ENCODE results near the gene SLIT2.

SLIT2 gene

DNA sequence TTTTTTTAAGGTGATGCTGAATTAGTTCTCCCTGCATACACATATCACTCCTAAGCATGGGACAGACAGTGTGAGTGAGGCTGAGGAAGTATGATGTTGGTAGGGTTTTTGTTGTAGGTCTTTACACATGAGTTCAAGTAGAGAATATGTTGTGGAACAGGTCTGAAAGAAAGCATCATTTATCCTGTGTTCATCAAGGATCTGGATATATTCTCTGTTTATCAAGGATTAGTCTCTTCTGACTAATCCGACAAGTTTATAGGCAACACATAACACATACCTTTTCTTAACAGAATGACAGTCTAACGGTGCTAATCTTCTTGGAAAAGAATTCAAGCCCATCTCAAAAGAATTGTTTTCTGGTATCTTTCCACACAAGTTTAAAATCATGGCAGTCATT is 10.5 kb downstream of the SLIT2 start:
- in situ Hi-C loops (cut with HindIII; ENCODE audit: low sequenced_read_pairs), result no loop called here

DNA sequence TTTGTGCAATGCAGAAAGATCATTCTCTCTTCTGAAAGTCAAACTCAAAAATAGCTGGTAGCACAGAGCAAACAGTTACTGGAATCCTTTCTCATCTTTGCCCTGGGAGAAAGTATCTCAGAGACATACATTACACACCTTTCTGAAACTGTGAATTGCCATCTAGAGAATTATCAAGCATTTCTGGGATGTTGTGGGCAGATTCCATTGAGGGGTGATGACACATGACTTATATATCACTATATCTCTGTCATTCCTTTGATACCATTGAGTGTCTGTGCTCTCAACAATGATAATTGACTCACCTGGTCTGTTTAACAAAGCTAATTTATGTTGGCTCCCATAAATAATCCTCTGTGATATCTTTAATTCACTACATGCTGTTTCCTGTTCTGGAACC is 13.0 kb downstream of the SLIT2 start:
- in situ Hi-C loops (cut with HindIII; ENCODE audit: low sequenced_read_pairs), result no loop called here

- in situ Hi-C loops (cut with HindIII; ENCODE audit: low sequenced_read_pairs), result no loop called here
Measured at GRCh38 chr4:20265726-20266125, 14.0 kb downstream of the SLIT2 start.

DNA sequence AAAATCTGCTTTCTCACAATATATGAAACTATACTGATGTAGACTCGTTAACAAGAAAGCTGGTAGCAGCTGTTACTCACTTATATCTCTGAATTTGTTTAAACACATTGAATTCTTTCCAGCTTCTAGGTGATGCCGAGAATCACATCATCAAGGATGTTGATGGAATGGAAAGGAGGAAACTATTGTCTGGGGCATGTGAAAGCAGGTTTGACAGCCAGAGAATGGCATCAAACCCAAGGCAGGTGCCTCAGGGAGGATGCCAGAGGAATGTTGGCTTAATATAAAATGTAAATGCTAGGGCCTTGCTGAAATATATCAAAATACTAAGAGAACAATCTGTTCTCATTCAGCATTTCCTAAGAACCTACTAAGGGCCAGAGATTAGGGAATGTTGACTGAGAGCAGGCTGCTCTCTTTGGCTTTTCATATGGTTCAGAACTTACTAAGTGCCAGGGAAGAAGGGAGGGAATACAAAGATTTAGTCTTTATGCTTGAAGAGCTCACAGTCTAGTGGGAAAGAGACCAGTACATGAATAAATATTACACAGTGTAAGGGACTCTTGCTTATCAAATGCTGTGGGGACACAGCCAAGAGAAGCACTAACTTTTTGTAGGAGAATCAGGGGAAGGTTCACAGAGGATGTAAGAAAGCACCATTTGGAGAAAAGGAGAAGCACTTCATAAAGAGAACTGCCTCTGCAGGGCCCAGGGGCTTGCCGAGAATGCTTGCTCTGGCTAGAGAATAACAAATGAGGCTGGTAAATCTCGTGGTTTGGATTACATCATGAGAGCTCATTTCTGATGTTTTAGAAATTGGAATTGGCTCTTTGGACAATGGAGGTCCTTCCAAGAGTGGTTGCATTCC is 14.7 kb downstream of the SLIT2 start:
- in situ Hi-C loops (cut with HindIII; ENCODE audit: low sequenced_read_pairs), result no loop called here

DNA sequence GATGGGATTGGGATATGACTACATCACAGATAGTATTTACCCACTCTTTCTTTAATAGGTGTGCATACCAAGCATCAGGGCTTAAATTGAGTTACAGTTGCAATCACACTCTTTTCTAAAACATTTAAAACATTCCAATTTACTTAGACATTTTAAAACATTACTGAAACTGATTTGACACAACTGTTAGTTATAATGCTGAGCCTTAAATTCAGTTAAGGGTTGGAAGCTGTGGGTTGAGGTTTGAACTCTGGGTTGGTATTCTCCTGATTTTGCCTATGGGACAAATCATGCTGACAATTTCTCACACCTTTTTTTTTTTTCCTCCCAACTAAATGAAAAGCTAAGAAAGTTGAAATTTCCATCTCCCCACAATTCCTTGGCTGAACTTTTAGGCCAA is 16.3 kb downstream of the SLIT2 start:
- in situ Hi-C loops (cut with HindIII; ENCODE audit: low sequenced_read_pairs), result no loop called here

GRCh38 chr4:20269320-20269719 is 17.6 kb downstream of the SLIT2 start:
- in situ Hi-C loops (cut with HindIII; ENCODE audit: low sequenced_read_pairs), result no loop called here

GRCh38 chr4:20271950-20272349 is 20.2 kb downstream of the SLIT2 start:
- in situ Hi-C loops (cut with HindIII; ENCODE audit: low sequenced_read_pairs), result no loop called here

GRCh38 chr4:20272411-20272872 is 20.7 kb downstream of the SLIT2 start:
- in situ Hi-C loops (cut with HindIII; ENCODE audit: low sequenced_read_pairs), result no loop called here

DNA sequence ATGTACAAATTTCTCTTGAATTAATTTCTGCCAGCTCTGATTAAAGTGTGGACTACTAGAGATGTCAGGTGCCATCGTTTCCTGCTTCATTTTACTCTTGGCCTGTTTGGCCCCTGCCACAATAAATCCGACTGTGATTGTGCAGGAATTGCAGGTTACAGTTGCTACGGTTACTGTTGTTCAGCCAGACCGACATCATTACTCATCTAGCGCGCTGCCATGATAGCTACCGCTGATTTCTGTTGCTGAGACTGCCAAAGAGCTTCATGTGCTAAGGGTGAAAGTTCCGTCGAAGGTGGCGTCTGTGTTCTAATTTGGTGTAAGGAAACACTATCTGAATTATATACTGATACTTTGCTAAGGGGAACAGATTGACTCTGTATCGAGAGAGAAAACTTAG is 22.1 kb downstream of the SLIT2 start:
- in situ Hi-C loops (cut with HindIII; ENCODE audit: low sequenced_read_pairs), result no loop called here

DNA sequence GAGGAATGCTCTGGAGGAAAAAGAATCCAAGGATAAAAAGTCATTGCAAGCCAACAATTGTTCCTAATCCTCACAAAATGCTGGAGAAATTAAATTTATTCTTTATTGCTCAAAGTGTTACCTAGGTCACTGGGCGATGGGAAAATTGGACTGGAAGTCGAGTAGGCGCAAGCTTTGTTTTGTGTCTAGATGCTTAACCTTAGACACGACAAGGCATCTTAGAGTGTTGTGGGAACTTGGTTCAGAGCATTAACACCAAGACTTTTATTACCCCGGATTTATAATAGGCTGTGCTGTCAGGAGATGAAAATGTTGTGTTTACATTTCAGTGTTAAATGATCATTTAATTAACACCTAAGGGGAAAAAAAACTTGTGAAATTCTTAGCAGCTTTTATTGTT is 25.1 kb downstream of the SLIT2 start:
- in situ Hi-C loops (cut with HindIII; ENCODE audit: low sequenced_read_pairs), result no loop called here

GRCh38 chr4:20278195-20278594 is 26.5 kb downstream of the SLIT2 start:
- in situ Hi-C loops (cut with HindIII; ENCODE audit: low sequenced_read_pairs), result no loop called here

- in situ Hi-C loops (cut with HindIII; ENCODE audit: low sequenced_read_pairs), result no loop called here
Measured at GRCh38 chr4:20279381-20279780, 27.7 kb downstream of the SLIT2 start.

DNA sequence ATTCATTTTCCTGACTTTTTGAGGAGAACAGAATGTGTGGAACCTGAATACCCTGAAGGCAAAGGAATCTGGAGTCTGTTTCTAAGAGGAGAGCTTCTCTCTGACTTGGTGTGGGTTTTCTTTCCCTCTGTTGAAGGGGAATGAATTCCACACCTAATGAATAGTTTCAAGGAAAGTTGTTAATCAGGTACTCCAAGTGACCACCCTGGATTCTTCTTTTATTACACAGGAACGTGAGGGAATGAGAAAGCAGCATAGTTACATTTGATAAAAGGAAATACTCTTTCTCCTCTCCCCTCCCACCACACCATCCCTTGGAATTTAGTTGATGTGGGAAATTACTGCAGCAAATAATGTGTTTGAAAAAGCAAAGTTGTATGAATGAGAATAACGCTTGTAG is 29.7 kb downstream of the SLIT2 start:
- in situ Hi-C loops (cut with HindIII; ENCODE audit: low sequenced_read_pairs), result no loop called here

DNA sequence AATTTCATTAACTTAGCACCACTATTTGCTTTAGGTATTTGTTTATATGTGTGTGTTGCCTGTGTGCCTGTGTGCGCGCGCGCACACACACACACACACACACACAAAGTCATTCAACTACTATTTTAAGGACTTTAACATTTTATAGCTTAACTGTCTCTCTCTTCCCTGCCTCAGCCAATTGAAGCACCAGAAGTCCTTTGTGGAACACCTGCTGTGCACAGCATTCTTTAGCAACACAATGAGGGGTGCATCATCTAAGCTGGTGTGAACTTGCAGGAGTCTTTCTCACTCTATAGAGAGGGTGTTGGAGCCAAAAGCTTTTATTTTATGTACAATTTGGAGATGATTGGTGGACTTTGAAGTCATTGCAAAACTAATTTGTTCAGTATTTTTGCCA is 31.3 kb downstream of the SLIT2 start:
- in situ Hi-C loops (cut with HindIII; ENCODE audit: low sequenced_read_pairs), result no loop called here

DNA sequence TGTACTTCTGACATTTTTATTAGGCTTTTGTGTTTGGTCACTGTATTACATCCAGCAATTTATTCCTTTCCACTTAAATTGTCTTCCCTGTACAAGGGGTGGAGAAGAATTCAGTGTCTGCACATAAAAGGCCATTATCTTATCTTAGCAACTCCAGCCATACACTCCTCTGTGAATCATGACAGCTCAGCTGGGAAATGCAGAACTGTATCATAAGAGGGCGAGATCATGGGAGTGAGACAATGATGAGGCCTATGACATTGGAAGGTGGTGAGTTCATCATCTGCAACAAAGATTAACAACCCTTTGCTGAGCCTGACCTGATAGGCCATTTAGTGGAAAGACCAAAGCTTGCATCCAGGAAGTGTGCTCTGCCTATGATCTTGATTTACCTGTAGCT is 33.3 kb downstream of the SLIT2 start:
- in situ Hi-C loops (cut with HindIII; ENCODE audit: low sequenced_read_pairs), result no loop called here

DNA sequence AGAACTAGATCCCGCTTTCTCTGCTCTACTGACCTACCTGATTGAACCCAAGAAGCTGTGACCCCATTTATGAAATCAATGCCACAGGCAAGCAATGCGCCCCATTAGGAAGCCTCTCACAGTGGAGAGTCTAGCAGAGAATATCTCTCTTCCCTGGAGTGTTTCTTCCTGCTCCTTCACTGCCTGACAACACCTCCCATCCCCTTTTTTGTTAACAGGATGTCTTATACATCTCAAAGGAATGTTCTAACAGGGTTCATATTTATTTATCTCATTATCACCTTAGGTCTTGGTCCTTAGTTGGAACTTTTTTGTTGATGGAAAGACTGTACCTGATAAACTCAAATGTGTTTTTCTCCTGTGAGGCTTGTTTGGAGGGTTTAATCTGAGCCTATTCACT is 35.5 kb downstream of the SLIT2 start:
- in situ Hi-C loops (cut with HindIII; ENCODE audit: low sequenced_read_pairs), result no loop called here

- in situ Hi-C loops (cut with HindIII; ENCODE audit: low sequenced_read_pairs), result no loop called here
Measured at GRCh38 chr4:20288047-20288650, 36.4 kb downstream of the SLIT2 start.

GRCh38 chr4:20288846-20289512 is 37.3 kb downstream of the SLIT2 start:
- in situ Hi-C loops (cut with HindIII; ENCODE audit: low sequenced_read_pairs), result no loop called here

DNA sequence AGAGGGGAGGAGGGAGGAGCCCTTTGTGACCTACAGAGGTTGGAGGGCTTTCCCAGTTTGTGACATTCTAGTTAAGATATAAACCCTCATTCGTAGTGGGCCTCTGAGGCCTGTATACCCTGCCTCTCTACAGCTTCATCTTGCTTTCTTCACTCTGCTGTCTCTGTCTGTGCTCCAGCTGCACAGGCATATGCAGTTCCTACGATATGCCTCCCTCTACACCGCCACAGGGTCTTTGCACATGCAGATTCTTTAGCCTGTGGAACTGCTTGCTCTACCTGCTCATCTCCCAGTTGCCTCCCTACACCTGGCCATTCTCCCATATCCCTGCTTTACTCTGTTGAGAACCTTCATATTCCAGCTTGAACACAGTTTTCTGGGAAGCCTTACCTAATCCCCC is 38.1 kb downstream of the SLIT2 start:
- in situ Hi-C loops (cut with HindIII; ENCODE audit: low sequenced_read_pairs), result no loop called here

DNA sequence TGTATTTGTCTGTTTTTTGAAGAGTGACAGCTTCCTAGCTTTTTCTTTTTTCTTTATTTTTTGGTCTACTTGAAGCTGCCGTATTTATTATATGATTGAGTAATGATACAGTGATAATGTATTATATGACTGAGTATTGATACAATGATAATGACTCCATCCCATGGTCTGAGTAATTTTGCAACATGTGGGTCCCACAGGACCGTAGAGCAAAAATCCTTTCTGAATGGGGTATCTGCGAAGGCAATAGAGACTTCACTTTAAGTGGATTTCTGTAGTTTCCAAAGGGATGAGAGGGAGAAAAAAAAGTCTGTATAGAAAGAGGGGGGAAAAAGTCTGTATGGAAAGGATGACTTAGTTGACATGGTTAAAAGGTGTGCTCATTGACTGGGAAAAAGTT is 41.0 kb downstream of the SLIT2 start:
- in situ Hi-C loops (cut with HindIII; ENCODE audit: low sequenced_read_pairs), result no loop called here

DNA sequence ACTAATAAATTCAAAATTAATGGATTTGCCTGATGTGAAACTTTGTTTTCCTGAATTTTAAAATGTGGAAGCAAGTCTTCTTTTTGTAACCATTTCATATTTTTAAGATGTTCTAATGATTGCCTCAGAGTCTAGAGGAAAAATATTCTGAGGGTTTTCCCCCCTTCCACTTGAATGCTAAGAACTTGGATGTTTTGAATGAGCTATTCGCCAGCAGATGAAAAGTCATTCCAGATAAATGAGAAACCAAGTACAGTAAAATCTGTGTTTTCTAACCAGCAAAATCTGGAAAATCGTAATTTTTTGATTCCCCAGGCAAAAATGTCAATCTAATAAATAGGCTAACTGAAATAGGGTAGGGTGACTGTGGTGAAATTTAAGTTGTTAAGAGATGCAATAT is 45.6 kb downstream of the SLIT2 start:
- in situ Hi-C loops (cut with HindIII; ENCODE audit: low sequenced_read_pairs), result no loop called here

GRCh38 chr4:20297783-20298182 is 46.1 kb downstream of the SLIT2 start:
- in situ Hi-C loops (cut with HindIII; ENCODE audit: low sequenced_read_pairs), result no loop called here

All from DLD1 (cell line).